HTERT RPE-1 (cell line): Measurements from ENCODE around the gene KPNA1.

Source experiments
- in situ Hi-C: fragments of 300-500 bp; cut with MboI; formaldehyde crosslinking; loops from 4 replicates; pipeline ENCODE4 v1.14.3; 2020; ENCODE audit warnings: low sequenced_read_pairs

The KPNA1 gene

DNA sequence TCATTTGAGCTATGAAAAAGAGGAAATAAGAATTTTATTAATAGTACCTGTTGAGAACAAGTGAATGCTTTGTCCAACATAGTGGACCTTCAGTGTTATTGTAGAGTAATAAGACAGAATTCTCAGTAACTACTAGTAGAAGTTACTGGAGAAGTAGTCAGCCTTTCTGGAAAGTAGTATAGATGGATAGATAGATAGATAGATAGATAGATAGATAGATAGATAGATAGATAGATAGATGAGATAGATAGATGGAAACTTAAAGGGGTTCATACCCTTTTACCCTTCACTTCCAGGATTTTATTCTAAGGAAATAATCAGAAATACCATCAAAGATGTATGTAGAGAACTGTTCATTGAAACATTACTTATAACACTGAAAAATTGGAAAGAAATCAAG, 125.5 kb downstream of the KPNA1 start:
- in situ Hi-C loops: no loop called here

DNA sequence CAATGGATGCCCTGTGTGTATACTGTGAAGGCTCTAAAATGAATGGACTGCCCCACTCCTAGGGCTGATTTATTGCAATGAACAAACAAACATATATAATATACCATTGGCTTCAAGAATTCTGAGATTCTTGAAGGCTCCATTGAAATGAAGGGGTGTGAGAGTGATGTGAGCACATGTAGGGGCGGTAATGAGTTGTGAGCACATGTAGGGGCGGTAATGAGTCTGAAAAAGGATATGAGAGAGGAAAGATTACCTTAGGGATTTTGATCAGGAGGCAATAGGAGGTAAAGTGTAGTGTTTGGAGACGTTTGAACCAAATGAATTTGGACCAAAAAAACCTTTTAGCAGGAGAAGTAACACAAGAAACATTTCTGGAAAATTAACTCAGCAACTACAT, 127.0 kb downstream of the KPNA1 start:
- in situ Hi-C loops: no loop called here

DNA sequence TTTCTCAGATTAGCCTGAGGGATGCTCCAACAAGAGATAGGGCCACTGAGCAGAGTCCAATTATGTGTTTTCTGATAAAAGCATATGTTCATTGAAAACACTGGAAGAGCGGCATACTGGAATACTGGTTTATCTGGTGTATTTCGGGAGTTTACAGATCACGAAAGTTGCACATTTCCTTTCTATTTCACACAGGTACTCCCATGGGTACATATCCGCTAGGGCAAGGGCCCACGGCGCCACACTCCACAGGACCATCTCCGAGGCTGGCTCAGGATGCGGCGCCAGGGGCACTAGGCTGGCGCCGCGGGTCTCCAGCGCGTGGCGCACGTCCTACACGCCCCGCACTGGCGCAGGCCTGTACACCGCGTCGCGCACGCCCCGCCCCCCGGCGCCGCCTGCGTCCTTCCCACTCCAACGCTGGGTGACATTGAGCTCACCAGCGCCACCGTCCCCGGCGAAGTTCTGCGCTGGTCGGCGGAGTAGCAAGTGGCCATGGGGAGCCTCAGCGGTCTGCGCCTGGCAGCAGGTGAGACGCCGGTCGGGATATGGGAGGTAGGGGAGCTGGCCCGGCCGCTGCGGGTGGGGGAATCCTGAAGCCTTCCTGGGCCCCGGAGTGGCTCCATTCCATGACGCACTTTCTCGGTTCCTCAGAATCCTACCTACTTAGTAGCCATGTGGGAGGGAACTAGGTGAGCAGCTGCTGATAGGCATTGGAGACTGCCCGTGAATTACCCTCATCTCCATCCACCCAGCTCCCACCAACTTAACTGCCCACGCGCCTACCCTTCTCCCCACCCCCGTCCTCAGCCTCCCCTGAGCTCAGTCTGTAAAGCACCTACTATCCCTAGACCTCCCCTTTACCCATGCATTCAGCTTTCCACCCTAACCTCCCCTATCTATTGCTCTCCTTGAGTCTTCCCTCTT, 130.7 kb downstream of the KPNA1 start, which contains the start of gene FAM162A:
Gene FAM162A, plus strand, starts transcription at position 412 of the 927 bp plus-strand sequence. Its CDS starts 84 bp downstream, at position 496.
- in situ Hi-C loops: no loop called here

DNA sequence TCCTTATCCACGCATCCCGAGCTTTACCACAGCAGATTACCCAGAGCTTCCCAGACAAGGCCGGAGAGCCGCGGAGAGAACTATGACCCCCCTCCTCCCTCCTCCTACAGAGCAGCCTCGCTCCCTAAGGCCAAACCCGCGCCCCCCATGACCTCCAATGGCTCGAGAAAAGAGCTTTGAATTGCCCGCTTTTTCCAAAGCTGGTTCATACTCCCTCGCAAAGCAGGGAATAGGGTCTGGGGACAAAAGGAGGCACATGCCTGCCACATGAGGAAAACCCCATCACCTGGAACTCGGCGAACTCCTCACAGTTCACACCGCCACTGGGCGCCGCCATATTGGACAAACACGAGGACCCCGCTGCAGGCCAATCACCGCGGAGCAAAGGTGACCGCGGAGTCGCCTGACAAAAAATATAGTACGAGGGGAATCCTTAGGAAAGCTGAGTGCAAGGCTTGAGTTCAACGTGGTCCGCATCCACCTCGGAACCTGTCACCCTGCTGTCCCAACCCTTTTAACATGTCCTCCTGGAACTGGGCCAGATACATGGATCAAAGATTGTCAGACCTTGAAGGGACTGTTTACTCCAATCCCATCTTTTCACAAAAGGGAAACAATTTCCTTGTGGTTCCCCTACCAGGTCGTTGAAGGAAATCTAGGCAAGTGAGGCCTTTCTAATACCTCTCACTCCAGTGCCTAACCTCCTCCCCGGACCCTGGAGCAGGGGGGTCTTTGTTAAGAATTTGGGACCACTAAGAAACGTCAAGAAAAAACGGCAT, 131.7 kb downstream of the KPNA1 start, which contains the start of gene MIX23:
Gene MIX23, minus strand, starts transcription at position 344 of the 779 bp plus-strand sequence. Its CDS starts 7 bp downstream, at position 337.
- in situ Hi-C loops: no loop called here

DNA sequence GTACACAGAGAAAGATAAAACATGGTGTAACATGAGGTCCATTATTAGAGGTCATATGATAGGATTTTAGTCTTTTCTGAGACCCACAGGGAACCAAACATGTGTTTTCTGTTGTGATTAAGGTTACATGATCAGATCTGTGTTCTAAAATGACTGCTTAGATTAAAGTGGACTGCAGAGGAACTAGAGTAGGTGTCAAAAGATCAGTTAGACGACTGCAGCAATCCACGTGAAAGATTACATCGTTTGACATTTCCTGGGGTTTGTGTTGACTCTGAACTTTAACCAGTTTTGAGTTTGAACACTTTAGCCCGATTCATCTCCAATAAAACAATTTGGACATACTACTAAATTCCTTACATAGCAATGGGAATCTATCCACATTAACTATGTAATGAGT, 136.8 kb downstream of the KPNA1 start:
- in situ Hi-C loops: no loop called here

DNA sequence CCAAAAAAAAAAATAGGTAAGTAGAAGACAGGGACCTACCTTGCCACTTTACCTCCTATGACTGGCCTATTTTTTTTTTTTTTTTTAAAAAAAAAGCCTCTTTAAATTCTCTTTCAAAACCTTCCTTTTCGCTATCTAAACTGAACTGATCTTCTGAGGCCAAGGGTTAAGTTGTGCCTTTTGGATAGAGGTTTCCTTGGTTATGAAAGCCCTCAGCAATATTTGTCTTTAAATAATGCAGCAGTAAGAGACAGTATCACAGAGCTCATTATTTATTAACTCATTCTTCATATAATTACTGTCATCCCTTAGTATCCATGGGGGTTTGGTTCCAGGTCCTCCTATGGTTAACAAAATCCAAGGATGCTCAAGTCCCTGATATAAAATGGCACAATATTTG, 140.7 kb downstream of the KPNA1 start:
- in situ Hi-C loops: no loop called here
